Spleen (tissue), 11 donors: ENCODE measurements around the gene SEPTIN1. TPM values are rescaled to one million over a fixed set of nuclear protein-coding genes. Genes with fewer than 3 reads are reported as not detected.

Source experiments
- DNase-seq: peaks from one replicate; pipeline ENCODE4 v3.0.0-alpha.2; 2020
- H3K27ac ChIP-seq, 8 donors: fragments of 200-600 bp; sonication (generic) in 7 of 8; 1 replicate in 4 of 8; 2 replicates in 4 of 8; pipeline versions ENCODE4 v1.5.0 to v1.8.0; 2016 to 2021; ENCODE audit warnings: inconsistent platforms in 4 of 8, mild to moderate bottlenecking in 4 of 8, moderate library complexity in 1 of 8
- H3K27me3 ChIP-seq, 7 donors: fragments of 200-600 bp; sonication (generic) in 6 of 7; replicated peaks in 1 of 7; 1 replicate in 4 of 7; 2 replicates in 3 of 7; pipeline versions ENCODE4 v1.5.0 to v1.8.0; 2016 to 2021; ENCODE audit warnings: inconsistent platforms in 3 of 7, mild to moderate bottlenecking in 1 of 7
- H3K36me3 ChIP-seq, 6 donors: fragments of 200-600 bp; sonication (generic) in 5 of 6; 1 replicate in 4 of 6; 2 replicates in 2 of 6; pipeline versions ENCODE4 v1.5.0 to v1.8.0; 2016 to 2021; ENCODE audit warnings: inconsistent platforms in 2 of 6
- H3K4me1 ChIP-seq, 6 donors: fragments of 200-600 bp; sonication (generic) in 5 of 6; 1 replicate in 3 of 6; 2 replicates in 3 of 6; pipeline versions ENCODE4 v1.5.0 to v1.8.0; 2016 to 2021; ENCODE audit warnings: inconsistent platforms in 3 of 6
- H3K4me3 ChIP-seq, 8 donors: fragments of 200-600 bp; sonication (generic) in 7 of 8; 1 replicate in 4 of 8; 2 replicates in 4 of 8; pipeline versions ENCODE4 v1.5.0 to v1.8.0; 2016 to 2021; ENCODE audit warnings: inconsistent platforms in 4 of 8, mild to moderate bottlenecking in 4 of 8, moderate library complexity in 2 of 8
- H3K9me3 ChIP-seq, 8 donors: fragments of 200-600 bp; sonication (generic) in 7 of 8; 1 replicate in 4 of 8; 2 replicates in 4 of 8; pipeline versions ENCODE4 v1.5.0 to v1.8.0; 2016 to 2021; ENCODE audit warnings: inconsistent platforms in 4 of 8
- CTCF ChIP-seq, 11 experiments: fragments of 200-600 bp in 7 of 11; fragments of 450-650 bp in 4 of 11; sonication (generic) in 4 of 11; IDR thresholded peaks in 8 of 11; conservative IDR thresholded peaks in 3 of 11; 1 replicate in 7 of 11; 2 replicates in 4 of 11; pipeline versions ENCODE4 v1.4.0 to v1.8.0; 2016 to 2021; ENCODE audit warnings: antibody characterized with exemption in 11 of 11, inconsistent platforms in 4 of 11, mild to moderate bottlenecking in 1 of 11
- POLR2A ChIP-seq, 3 donors: fragments of 450-650 bp; IDR thresholded peaks; one replicate each; pipeline ENCODE4 v1.5.1; 2017; ENCODE audit warnings: antibody characterized with exemption in 3 of 3, mild to moderate bottlenecking in 1 of 3
- POLR2AphosphoS5 ChIP-seq, 3 donors: sonication (generic); formaldehyde crosslinking; IDR thresholded peaks; one replicate each; pipeline ENCODE4 v1.5.1; 2017; ENCODE audit warnings: antibody characterized with exemption in 3 of 3
- WGBS, 5 donors: extraction: QIAGEN DNeasy Blood & Tissue Kit in 3 of 5; methylation state at CpG; one replicate each; pipeline versions ENCODE4 v1.1.5 to v1.1.7; 2013 to 2018; 5-methylcytosine and 5-hydroxymethylcytosine counted together
- intact Hi-C: fragments of 100-400 bp; cut with DNase I; formaldehyde crosslinking; loops from one replicate; pipeline ENCODE4 v1.15.0; 2023; ENCODE audit warnings: low total_unique reads
- polyA plus RNA-seq, 3 donors: library from polyadenylated mRNA; stranded (reverse); fragments of 200-250 nt; gene quantifications; one replicate each; pipeline ENCODE4 v1.2.1, GENCODE V29; 2013
- total RNA-seq, 7 donors: library from RNA; depleted of rRNA in 3 of 7; stranded (reverse); fragments of >200 nt in 3 of 7; fragmentation: NEBNext Ultra II Directional in 4 of 7; extraction: Animal tissue kit (Norgen Biotek cat#: 25700) in 4 of 7; gene quantifications; one replicate each; pipeline versions ENCODE4 v1.1.0 to v1.2.1, GENCODE V29; 2016 to 2021
- donor health status: healthy with polysubstance abuse.
- donor health status: DM: no; HTN: no; CAD: no; lungs with moderate emphysema.
- donor health status: DM: no; HTN: no; CAD: no.
- donor health status: Bipolar disorder and iron deficiency.
- donor health status: healthy.
- donor health status: DM: no; HTN: no; CAD: no.
- donor health status: DM: yes; HTN: yes; CAD: no.

Gene SEPTIN1
- total and polyA plus RNA-seq, 10 donors = 38.5 to 199 (median 84.2) TPM

GRCh38 chr16:30394592-30395154 lies 12.3 kb upstream of the SEPTIN1 start:
- H3K4me3 ChIP-seq = peak overlapping the region; percentile 57 to 87 (median 82)
- H3K4me1 ChIP-seq = peaks cover 10 to 54% (median 35%) of the 10 kb centered on the region in 6 donors
- intact Hi-C loops = no loop called here
- H3K9me3 ChIP-seq = no peaks in the 10 kb centered on the region
- peak overlapping the region; percentile 55 to 82 (median 76) for H3K27ac ChIP-seq
- TF ChIP-seq CTCF (IDR thresholded peaks at IDR 0.05 in 8 of 11, conservative IDR thresholded peaks at IDR 0.05 in 3 of 11) (no peak), POLR2A (IDR thresholded peaks at IDR 0.05) (no peak), POLR2AphosphoS5 (IDR thresholded peaks at IDR 0.05) (no peak)
- 15 to 20% (median 18%) methylated on average over 31 of the region's 31 CpGs for WGBS, 5 donors
- no peaks in the 10 kb centered on the region for H3K27me3 ChIP-seq
- DNase-seq = no peak
- peaks cover 0 to 20% (median 13%) of the 10 kb centered on the region in 6 donors for H3K36me3 ChIP-seq

- DNase-seq = no peak
- Histone ChIP-seq H3K9me3 (no peaks in the 10 kb centered on the region), H3K4me1 (peaks cover 16 to 59% (median 40%) of the 10 kb centered on the region in 6 donors), H3K27me3 (no peaks in the 10 kb centered on the region), H3K4me3 (no peak overlapping the region), H3K36me3 (peaks cover 0 to 11% (median 0%) of the 10 kb centered on the region in 6 donors), H3K27ac (peak overlapping the region in 7 of 8 donors; percentile 55 to 100 (median 83))
- intact Hi-C loops = no loop called here
- no peak for TF ChIP-seq POLR2AphosphoS5 (IDR thresholded peaks at IDR 0.05)
- TF ChIP-seq POLR2A (IDR thresholded peaks at IDR 0.05) = no peak
- no peak for TF ChIP-seq CTCF (IDR thresholded peaks at IDR 0.05 in 8 of 11, conservative IDR thresholded peaks at IDR 0.05 in 3 of 11)
- 55 to 65% (median 61%) methylated on average over 2 of the region's 2 CpGs for WGBS, 5 donors
Measured at GRCh38 chr16:30383521-30383920, 1.2 kb upstream of the SEPTIN1 start.

DNA sequence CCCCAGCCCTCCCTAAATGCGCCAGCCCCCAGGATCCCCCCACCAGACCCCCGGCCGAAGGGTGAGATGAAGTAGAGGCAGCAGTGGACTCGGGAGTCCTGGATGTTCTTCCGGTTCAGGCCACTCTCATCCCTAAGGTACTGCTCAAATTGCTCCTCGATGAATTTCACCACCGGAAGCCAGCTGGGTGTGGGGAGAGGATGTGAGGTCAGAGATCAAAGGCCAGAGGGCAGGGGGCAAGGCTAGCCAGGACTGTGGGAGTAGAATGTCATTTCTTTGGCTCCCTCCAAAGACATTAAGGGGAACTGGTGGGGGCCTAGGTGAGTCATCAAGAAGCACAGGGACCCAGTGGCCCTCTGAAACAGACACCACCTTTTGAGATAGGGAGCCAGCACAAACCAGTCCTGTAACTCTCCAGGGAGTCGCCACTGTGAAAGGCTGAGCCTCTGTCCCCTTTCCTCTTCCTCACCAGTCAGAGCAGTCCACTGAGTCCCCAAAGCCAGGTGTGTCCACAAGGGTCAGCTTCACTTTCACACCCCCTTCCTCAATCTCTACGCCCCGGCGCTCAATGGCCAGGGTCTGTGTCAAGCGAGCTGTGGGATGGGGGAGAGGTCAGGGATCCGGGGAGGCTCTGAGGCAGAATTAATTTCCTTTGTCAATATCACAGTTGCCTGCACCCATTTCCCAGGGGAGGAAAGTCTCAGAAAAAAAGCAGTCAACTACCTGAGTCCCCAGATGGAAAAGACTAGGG lies 895 bp downstream of the SEPTIN1 start:
- no peaks in the 10 kb centered on the region for H3K9me3 ChIP-seq
- no peaks in the 10 kb centered on the region for H3K27me3 ChIP-seq
- WGBS, 5 donors = 70 to 79% (median 72%) methylated on average over 10 to 13 of the region's 13 CpGs
- peaks cover 23 to 77% (median 52%) of the 10 kb centered on the region in 6 donors for H3K4me1 ChIP-seq
- H3K36me3 ChIP-seq = peaks cover 0 to 11% (median 0%) of the 10 kb centered on the region in 6 donors
- no peak for DNase-seq
- peak overlapping the region; percentile 55 to 100 (median 78) for H3K27ac ChIP-seq
- intact Hi-C loops = no loop called here
- H3K4me3 ChIP-seq = peak overlapping the region; percentile 24 to 75 (median 45)
- TF ChIP-seq POLR2AphosphoS5 (IDR thresholded peaks at IDR 0.05) (no peak), POLR2A (IDR thresholded peaks at IDR 0.05) (no peak), CTCF (IDR thresholded peaks at IDR 0.05 in 8 of 11, conservative IDR thresholded peaks at IDR 0.05 in 3 of 11) (no peak)

GRCh38 chr16:30380803-30381208 lies 1.6 kb downstream of the SEPTIN1 start:
- TF ChIP-seq POLR2AphosphoS5 (IDR thresholded peaks at IDR 0.05) = no peak
- no peak for TF ChIP-seq CTCF (IDR thresholded peaks at IDR 0.05 in 8 of 11, conservative IDR thresholded peaks at IDR 0.05 in 3 of 11)
- no peak for TF ChIP-seq POLR2A (IDR thresholded peaks at IDR 0.05)
- WGBS, 5 donors = 74 to 86% (median 80%) methylated on average over 5 to 6 of the region's 6 CpGs
- Histone ChIP-seq H3K4me1 (peaks cover 23 to 81% (median 52%) of the 10 kb centered on the region in 6 donors), H3K9me3 (no peaks in the 10 kb centered on the region), H3K4me3 (peak overlapping the region in 1 of 8 donors; percentile 75), H3K27me3 (no peaks in the 10 kb centered on the region), H3K27ac (peak overlapping the region in 6 of 8 donors; percentile 70 to 100 (median 84)), H3K36me3 (peaks cover 0 to 11% (median 0%) of the 10 kb centered on the region in 6 donors)
- intact Hi-C loops = no loop called here
- no peak for DNase-seq
